Measurements from ENCODE around the gene DLGAP4. TPM values are rescaled to one million over a fixed set of nuclear protein-coding genes. Genes with fewer than 3 reads are reported as not detected.
A peak's percentile ranks its signal among the peaks of the same experiment; 100 is the strongest.

DLGAP4 gene
- total and polyA plus RNA-seq, 5 experiments from 2014 or later: 9.3 to 35.0 (median 16.6) TPM

GRCh38 chr20:36281785-36282380 lies 24.3 kb upstream of the DLGAP4 start:
- POLR2A ChIA-PET: no interaction called here
- ATAC-seq: no peak
- H3K27ac Mint-ChIP-seq: peak overlapping the region in 1 of 10 donors; percentile 17

GRCh38 chr20:36284751-36285150 lies 21.4 kb upstream of the DLGAP4 start:
- no peak overlapping the region for H3K4me3 Mint-ChIP-seq
- POLR2A ChIA-PET: no interaction called here
- H3K9me3 Mint-ChIP-seq: peaks cover 0 to 8% (median 0%) of the 10 kb centered on the region in 9 donors
- H3K27ac Mint-ChIP-seq: no peak overlapping the region
- H3K36me3 Mint-ChIP-seq: no peaks in the 10 kb centered on the region
- H3K4me1 Mint-ChIP-seq: no peaks in the 10 kb centered on the region
- no peak for DNase-seq
- H3K27me3 Mint-ChIP-seq: peaks cover 16 to 37% (median 22%) of the 10 kb centered on the region in 5 donors
- no peak for ATAC-seq

More at GRCh38 chr20:36281785-36282380, 24.3 kb upstream of the DLGAP4 start:
- Mint-ChIP-seq H3K4me1 (no peaks in the 10 kb centered on the region), H3K27me3 (peaks cover 11 to 29% (median 22%) of the 10 kb centered on the region in 5 donors), H3K9me3 (no peaks in the 10 kb centered on the region), H3K36me3 (no peaks in the 10 kb centered on the region), H3K4me3 (no peak overlapping the region)
- DNase-seq: no peak

GRCh38 chr20:36285746-36286447 lies 20.2 kb upstream of the DLGAP4 start:
- POLR2A ChIA-PET: no interaction called here
- peaks cover 11 to 32% (median 22%) of the 10 kb centered on the region in 5 donors for H3K27me3 Mint-ChIP-seq
- no peak for ATAC-seq

GRCh38 chr20:36297656-36298055 lies 8.5 kb upstream of the DLGAP4 start:
- Mint-ChIP-seq H3K27ac (no peak overlapping the region), H3K36me3 (no peaks in the 10 kb centered on the region), H3K4me1 (no peaks in the 10 kb centered on the region), H3K4me3 (no peak overlapping the region), H3K9me3 (peaks cover 0 to 2% (median 0%) of the 10 kb centered on the region in 9 donors), H3K27me3 (peaks cover 32 to 81% (median 61%) of the 10 kb centered on the region in 5 donors)
- POLR2A ChIA-PET: no interaction called here
- no peak for DNase-seq
- no peak for ATAC-seq

More at GRCh38 chr20:36285746-36286447, 20.2 kb upstream of the DLGAP4 start:
- Mint-ChIP-seq H3K9me3 (peaks cover 0 to 9% (median 0%) of the 10 kb centered on the region in 9 donors), H3K27ac (no peak overlapping the region), H3K4me3 (no peak overlapping the region), H3K36me3 (no peaks in the 10 kb centered on the region), H3K4me1 (no peaks in the 10 kb centered on the region)
- DNase-seq: no peak

- Mint-ChIP-seq H3K36me3 (no peaks in the 10 kb centered on the region), H3K27ac (peak overlapping the region in 1 of 10 donors; percentile 50), H3K27me3 (peaks cover 33 to 83% (median 63%) of the 10 kb centered on the region in 5 donors), H3K4me3 (no peak overlapping the region), H3K9me3 (peaks cover 0 to 2% (median 0%) of the 10 kb centered on the region in 9 donors), H3K4me1 (no peaks in the 10 kb centered on the region)
- POLR2A ChIA-PET: no interaction called here
- ATAC-seq (no peak), DNase-seq (no peak)
Observed at GRCh38 chr20:36298061-36298460, 8.1 kb upstream of the DLGAP4 start.

- Mint-ChIP-seq H3K4me1 (peaks cover 0 to 5% (median 0%) of the 10 kb centered on the region in 4 donors), H3K27ac (no peak overlapping the region), H3K9me3 (peaks cover 0 to 2% (median 0%) of the 10 kb centered on the region in 9 donors), H3K27me3 (peaks cover 38 to 91% (median 65%) of the 10 kb centered on the region in 5 donors), H3K36me3 (no peaks in the 10 kb centered on the region), H3K4me3 (no peak overlapping the region)
- POLR2A ChIA-PET: no interaction called here
- ATAC-seq (no peak), DNase-seq (no peak)
Observed at GRCh38 chr20:36298795-36299339, 7.3 kb upstream of the DLGAP4 start.

GRCh38 chr20:36299459-36299858 lies 6.7 kb upstream of the DLGAP4 start:
- H3K9me3 Mint-ChIP-seq: peaks cover 0 to 2% (median 0%) of the 10 kb centered on the region in 9 donors
- peaks cover 42 to 97% (median 70%) of the 10 kb centered on the region in 5 donors for H3K27me3 Mint-ChIP-seq
- POLR2A ChIA-PET: no interaction called here
- H3K36me3 Mint-ChIP-seq: no peaks in the 10 kb centered on the region
- H3K4me3 Mint-ChIP-seq: peak overlapping the region in 1 of 10 donors; percentile 10
- ATAC-seq (no peak), DNase-seq (no peak)
- peaks cover 0 to 5% (median 0%) of the 10 kb centered on the region in 4 donors for H3K4me1 Mint-ChIP-seq
- H3K27ac Mint-ChIP-seq: no peak overlapping the region

GRCh38 chr20:36301359-36302119 lies 4.6 kb upstream of the DLGAP4 start:
- H3K9me3 Mint-ChIP-seq: no peaks in the 10 kb centered on the region
- peaks cover 4 to 9% (median 6%) of the 10 kb centered on the region in 4 donors for H3K4me1 Mint-ChIP-seq
- H3K4me3 Mint-ChIP-seq: no peak overlapping the region
- peaks cover 0 to 6% (median 0%) of the 10 kb centered on the region in 3 donors for H3K36me3 Mint-ChIP-seq
- peaks cover 40 to 91% (median 72%) of the 10 kb centered on the region in 5 donors for H3K27me3 Mint-ChIP-seq
- POLR2A ChIA-PET: interaction anchor here (0.5 kb wide), 1 partner anchor 861 kb away, joined by 5 read pairs; no protein-coding TSS in a partner anchor
- DNase-seq (no peak), ATAC-seq (no peak)
- H3K27ac Mint-ChIP-seq: peak overlapping the region in 1 of 10 donors; percentile 14

- DNase-seq (no peak), ATAC-seq (no peak)
- peaks cover 0 to 6% (median 0%) of the 10 kb centered on the region in 3 donors for H3K36me3 Mint-ChIP-seq
- peaks cover 5 to 11% (median 7%) of the 10 kb centered on the region in 4 donors for H3K4me1 Mint-ChIP-seq
- no peak overlapping the region for H3K27ac Mint-ChIP-seq
- peaks cover 38 to 84% (median 65%) of the 10 kb centered on the region in 5 donors for H3K27me3 Mint-ChIP-seq
- POLR2A ChIA-PET: no interaction called here
- H3K4me3 Mint-ChIP-seq: no peak overlapping the region
- H3K9me3 Mint-ChIP-seq: no peaks in the 10 kb centered on the region
Observed at GRCh38 chr20:36303020-36303595, 3.0 kb upstream of the DLGAP4 start.

GRCh38 chr20:36303831-36304230 lies 2.3 kb upstream of the DLGAP4 start:
- peaks cover 0 to 6% (median 0%) of the 10 kb centered on the region in 3 donors for H3K36me3 Mint-ChIP-seq
- ATAC-seq (no peak), DNase-seq (no peak)
- no peaks in the 10 kb centered on the region for H3K9me3 Mint-ChIP-seq
- H3K4me3 Mint-ChIP-seq: no peak overlapping the region
- POLR2A ChIA-PET: no interaction called here
- peaks cover 5 to 11% (median 8%) of the 10 kb centered on the region in 4 donors for H3K4me1 Mint-ChIP-seq
- no peak overlapping the region for H3K27ac Mint-ChIP-seq
- peaks cover 42 to 84% (median 63%) of the 10 kb centered on the region in 5 donors for H3K27me3 Mint-ChIP-seq

GRCh38 chr20:36304786-36305495 lies 1.2 kb upstream of the DLGAP4 start:
- peaks cover 5 to 11% (median 8%) of the 10 kb centered on the region in 4 donors for H3K4me1 Mint-ChIP-seq
- ATAC-seq (no peak), DNase-seq (no peak)
- POLR2A ChIA-PET: no interaction called here
- peak overlapping the region in 2 of 10 donors; percentile 27 to 85 for H3K27ac Mint-ChIP-seq
- peak overlapping the region; percentile 44 to 88 (median 80) for H3K4me3 Mint-ChIP-seq
- peaks cover 0 to 2% (median 0%) of the 10 kb centered on the region in 9 donors for H3K9me3 Mint-ChIP-seq
- H3K27me3 Mint-ChIP-seq: peaks cover 50 to 84% (median 65%) of the 10 kb centered on the region in 5 donors
- H3K36me3 Mint-ChIP-seq: peaks cover 0 to 11% (median 0%) of the 10 kb centered on the region in 3 donors
